Peyer's patch (tissue), 4 donors: Measurements from ENCODE around the gene PIGZ.

ENCODE experiments used
- POLR2A ChIP-seq, 2 donors: fragments of 450-650 bp; IDR thresholded peaks; one replicate each; pipeline ENCODE4 v1.5.1; 2017; ENCODE audit warnings: antibody characterized with exemption in 2 of 2, mild to moderate bottlenecking in 2 of 2, moderate library complexity in 2 of 2
- TF ChIP-seq, protein P1 (sequence below), 6 experiments: fragments of 450-650 bp in 4 of 6; fragments of 200-600 bp in 2 of 6; sonication (generic) in 1 of 6; IDR thresholded peaks; one replicate each; pipeline ENCODE4 v1.5.1; 2017 to 2019; ENCODE audit warnings: antibody characterized with exemption in 6 of 6, mild to moderate bottlenecking in 3 of 6, moderate library complexity in 1 of 6

DNA sequence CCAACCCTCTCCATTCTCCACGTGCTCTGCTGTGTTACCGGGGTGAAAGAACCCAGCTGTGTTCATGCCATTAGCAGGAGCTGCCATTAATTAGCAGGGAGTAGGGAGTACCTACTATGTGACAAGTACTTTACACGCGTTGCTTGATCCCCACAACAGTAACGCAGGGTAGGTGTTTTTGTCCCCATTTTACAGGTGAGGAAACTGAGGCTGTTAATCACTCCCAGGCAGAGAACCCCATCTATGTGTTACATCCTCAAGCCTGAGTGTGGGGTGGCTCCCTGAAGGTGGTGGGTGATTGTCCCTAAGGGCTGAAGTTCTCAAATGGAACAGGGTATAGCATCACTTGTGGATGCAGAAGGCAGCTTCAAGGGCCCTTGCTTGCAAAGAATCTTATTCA, 38.2 kb upstream of the PIGZ start:
- TF ChIP-seq, protein P1, sequence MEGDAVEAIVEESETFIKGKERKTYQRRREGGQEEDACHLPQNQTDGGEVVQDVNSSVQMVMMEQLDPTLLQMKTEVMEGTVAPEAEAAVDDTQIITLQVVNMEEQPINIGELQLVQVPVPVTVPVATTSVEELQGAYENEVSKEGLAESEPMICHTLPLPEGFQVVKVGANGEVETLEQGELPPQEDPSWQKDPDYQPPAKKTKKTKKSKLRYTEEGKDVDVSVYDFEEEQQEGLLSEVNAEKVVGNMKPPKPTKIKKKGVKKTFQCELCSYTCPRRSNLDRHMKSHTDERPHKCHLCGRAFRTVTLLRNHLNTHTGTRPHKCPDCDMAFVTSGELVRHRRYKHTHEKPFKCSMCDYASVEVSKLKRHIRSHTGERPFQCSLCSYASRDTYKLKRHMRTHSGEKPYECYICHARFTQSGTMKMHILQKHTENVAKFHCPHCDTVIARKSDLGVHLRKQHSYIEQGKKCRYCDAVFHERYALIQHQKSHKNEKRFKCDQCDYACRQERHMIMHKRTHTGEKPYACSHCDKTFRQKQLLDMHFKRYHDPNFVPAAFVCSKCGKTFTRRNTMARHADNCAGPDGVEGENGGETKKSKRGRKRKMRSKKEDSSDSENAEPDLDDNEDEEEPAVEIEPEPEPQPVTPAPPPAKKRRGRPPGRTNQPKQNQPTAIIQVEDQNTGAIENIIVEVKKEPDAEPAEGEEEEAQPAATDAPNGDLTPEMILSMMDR (IDR thresholded peaks at IDR 0.05), result no peak
- no peak for TF ChIP-seq POLR2A (IDR thresholded peaks at IDR 0.05)
